ENCODE measurements around the gene SEPTIN2. TPM values are rescaled to one million over a fixed set of nuclear protein-coding genes. Genes with fewer than 3 reads are reported as not detected.

Gene SEPTIN2
- total RNA-seq, 1 donor from 2014 or later = 302 TPM

DNA sequence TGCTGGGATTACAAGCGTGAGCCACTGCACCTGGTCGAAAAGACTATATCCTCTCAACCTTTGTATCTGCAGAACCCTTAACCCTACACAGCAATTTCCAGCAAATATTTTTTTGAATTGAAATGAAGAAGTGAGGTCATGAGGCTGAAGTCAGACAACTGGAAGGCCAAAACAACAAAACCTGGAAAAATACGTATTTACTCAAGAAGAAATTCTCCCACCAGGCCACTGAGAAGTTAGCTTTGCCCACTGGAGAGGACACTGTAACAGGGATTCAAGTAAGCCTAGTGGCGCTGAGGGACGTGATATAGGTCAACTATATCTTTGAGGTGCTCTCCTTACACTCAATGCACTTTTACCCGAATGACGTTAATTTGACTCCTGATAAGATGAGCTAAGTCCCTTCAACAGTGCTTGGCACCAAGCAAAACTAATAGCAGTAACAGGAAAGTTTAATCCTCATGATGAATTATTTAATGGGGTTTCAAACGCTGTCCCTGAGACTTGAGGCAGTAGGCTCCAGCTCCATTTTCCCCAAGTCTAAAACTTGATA lies 2.1 kb upstream of the SEPTIN2 start:
- peak overlapping the region; percentile 89 for H3K4me3 Mint-ChIP-seq (ENCODE audit: unreplicated experiment)
- TF ChIP-seq, protein P1, sequence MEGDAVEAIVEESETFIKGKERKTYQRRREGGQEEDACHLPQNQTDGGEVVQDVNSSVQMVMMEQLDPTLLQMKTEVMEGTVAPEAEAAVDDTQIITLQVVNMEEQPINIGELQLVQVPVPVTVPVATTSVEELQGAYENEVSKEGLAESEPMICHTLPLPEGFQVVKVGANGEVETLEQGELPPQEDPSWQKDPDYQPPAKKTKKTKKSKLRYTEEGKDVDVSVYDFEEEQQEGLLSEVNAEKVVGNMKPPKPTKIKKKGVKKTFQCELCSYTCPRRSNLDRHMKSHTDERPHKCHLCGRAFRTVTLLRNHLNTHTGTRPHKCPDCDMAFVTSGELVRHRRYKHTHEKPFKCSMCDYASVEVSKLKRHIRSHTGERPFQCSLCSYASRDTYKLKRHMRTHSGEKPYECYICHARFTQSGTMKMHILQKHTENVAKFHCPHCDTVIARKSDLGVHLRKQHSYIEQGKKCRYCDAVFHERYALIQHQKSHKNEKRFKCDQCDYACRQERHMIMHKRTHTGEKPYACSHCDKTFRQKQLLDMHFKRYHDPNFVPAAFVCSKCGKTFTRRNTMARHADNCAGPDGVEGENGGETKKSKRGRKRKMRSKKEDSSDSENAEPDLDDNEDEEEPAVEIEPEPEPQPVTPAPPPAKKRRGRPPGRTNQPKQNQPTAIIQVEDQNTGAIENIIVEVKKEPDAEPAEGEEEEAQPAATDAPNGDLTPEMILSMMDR (IDR thresholded peaks at IDR 0.05; ENCODE audit: partially characterized antibody, unreplicated experiment) = no peak
- H3K36me3 Mint-ChIP-seq (ENCODE audit: unreplicated experiment) = no peaks in the 10 kb centered on the region
- H3K27ac Mint-ChIP-seq (ENCODE audit: unreplicated experiment) = no peak overlapping the region
- peaks cover 28% of the 10 kb centered on the region for H3K4me1 Mint-ChIP-seq (ENCODE audit: low read depth, unreplicated experiment)
- H3K27me3 Mint-ChIP-seq (ENCODE audit: unreplicated experiment) = peaks cover 10% of the 10 kb centered on the region
- no peak for DNase-seq
- peaks cover 8% of the 10 kb centered on the region for H3K9me3 Mint-ChIP-seq (ENCODE audit: unreplicated experiment)

DNA sequence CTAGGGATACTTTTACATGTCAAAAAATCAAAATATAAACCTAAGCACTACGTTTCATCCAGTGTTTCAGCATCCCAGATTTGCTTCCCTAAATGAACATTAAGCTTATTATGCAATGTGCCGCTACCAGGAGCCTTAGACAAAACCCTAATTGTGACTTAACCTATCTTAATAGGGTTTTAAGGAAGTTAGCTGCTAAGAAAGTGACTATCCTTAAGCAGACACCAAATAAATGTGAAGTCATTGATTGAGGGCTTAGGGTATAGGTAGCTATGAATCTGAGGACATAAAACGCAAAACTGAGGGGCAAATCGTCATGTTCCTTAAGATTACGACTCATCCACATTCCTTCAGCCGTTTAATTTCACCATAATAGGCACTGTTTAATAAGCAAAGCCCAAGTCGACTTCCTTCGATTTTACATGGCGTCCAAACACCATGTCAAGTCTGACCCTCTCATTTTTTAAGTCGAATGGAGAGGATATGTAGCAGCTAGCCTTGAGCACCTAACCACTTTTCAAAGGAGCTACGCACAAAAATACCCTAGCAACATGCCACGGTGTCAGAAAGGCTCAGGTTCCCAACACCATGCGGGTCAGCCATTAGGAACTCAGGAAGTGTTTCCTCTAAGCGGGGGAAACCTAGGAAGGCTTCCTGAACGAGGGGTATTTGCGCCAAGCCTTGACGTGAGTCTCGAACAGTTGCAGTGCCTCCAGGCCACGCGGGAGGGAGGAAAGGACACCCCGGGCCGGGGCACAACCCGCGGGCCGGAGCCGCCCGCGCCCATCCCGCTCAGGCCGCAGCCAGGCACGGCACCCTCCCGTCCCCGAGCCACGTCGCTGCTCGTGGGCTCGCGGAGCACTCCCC lies 1.3 kb upstream of the SEPTIN2 start:
- H3K27me3 Mint-ChIP-seq (ENCODE audit: unreplicated experiment) = peaks cover 10% of the 10 kb centered on the region
- no peak for DNase-seq
- H3K36me3 Mint-ChIP-seq (ENCODE audit: unreplicated experiment) = no peaks in the 10 kb centered on the region
- H3K4me3 Mint-ChIP-seq (ENCODE audit: unreplicated experiment) = peak overlapping the region; percentile 89
- TF ChIP-seq, protein P1 (IDR thresholded peaks at IDR 0.05; ENCODE audit: partially characterized antibody, unreplicated experiment) = no peak
- H3K9me3 Mint-ChIP-seq (ENCODE audit: unreplicated experiment) = peaks cover 8% of the 10 kb centered on the region
- peak overlapping the region; percentile 78 for H3K27ac Mint-ChIP-seq (ENCODE audit: unreplicated experiment)
- H3K4me1 Mint-ChIP-seq (ENCODE audit: low read depth, unreplicated experiment) = peaks cover 26% of the 10 kb centered on the region

DNA sequence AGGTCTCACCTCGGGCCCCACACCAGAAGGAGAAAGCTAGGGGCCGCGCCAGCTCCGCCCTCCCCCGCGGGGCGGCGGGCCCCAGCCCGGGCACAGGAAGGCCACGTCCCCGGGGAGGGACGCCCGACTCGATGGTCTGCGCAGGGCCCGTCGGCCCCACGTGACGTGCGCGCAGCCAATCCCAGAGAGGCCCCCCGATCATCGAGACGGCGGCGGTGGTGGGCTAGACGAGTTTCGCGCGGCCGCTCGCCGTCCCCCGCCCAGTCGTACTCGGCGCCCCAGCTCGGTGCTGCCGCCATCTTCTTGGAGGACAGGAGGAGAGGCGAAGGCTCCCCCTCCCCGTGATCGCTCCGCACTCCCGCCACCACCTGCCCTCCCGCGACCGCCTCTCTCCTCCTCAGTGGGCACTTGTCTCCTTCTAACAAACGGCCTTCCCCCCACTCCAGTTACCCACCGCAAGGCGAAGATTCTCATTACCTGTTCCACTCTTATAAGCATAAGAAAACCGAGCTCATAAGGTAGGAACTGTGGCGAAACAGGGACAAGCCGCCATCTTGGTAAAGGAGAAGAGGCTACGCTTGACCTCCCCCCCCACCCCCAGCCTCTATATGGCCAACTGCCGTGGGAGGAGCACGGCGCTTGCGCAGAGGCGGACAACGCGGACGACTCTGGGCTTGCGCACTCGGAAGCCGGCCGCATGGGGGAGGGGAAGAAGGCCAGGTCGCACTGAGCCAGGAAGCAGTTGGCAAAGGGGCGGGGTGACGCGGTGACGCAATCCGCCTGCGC lies 439 bp upstream of the SEPTIN2 start, which contains the start of gene HDLBP:
Gene HDLBP, minus strand, starts transcription at position 580 of the 786 bp plus-strand sequence. CDS start 48,803 bp downstream, outside the sequence.
- Mint-ChIP-seq H3K27me3 (ENCODE audit: unreplicated experiment) (peaks cover 10% of the 10 kb centered on the region), H3K36me3 (ENCODE audit: unreplicated experiment) (no peaks in the 10 kb centered on the region), H3K9me3 (ENCODE audit: unreplicated experiment) (peaks cover 8% of the 10 kb centered on the region), H3K4me3 (ENCODE audit: unreplicated experiment) (peak within 1 kb of the TSS; percentile 97), H3K27ac (ENCODE audit: unreplicated experiment) (peak within 1 kb of the TSS; percentile 100), H3K4me1 (ENCODE audit: low read depth, unreplicated experiment) (peaks cover 32% of the 10 kb centered on the region)
- DNase-seq = peak; percentile 100
- TF ChIP-seq, protein P1 (IDR thresholded peaks at IDR 0.05; ENCODE audit: partially characterized antibody, unreplicated experiment) = no peak

DNA sequence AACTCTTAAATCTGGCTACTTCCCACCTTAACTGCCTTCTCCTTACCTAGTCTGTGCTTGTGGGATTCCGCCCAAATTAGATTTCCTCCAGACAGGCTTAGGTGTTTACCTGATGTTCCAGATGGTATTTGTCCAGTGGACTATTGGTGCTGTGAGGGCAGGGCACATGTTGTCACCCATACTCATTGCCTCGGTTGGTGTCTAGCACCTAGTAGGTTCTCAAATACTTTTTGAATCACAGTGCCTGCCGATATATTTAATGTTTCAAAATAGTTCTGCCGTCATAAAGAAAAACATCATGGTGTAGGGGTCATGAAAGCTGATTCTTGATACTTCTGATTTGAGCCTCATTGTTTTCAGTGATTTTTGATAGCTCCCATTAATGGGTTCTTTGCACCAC lies 1.1 kb downstream of the SEPTIN2 start:
- H3K4me1 Mint-ChIP-seq (ENCODE audit: low read depth, unreplicated experiment) = peaks cover 38% of the 10 kb centered on the region
- H3K27ac Mint-ChIP-seq (ENCODE audit: unreplicated experiment) = peak overlapping the region; percentile 97
- H3K9me3 Mint-ChIP-seq (ENCODE audit: unreplicated experiment) = peaks cover 8% of the 10 kb centered on the region
- H3K4me3 Mint-ChIP-seq (ENCODE audit: unreplicated experiment) = peak overlapping the region; percentile 93
- TF ChIP-seq, protein P1 (IDR thresholded peaks at IDR 0.05; ENCODE audit: partially characterized antibody, unreplicated experiment) = no peak
- peaks cover 10% of the 10 kb centered on the region for H3K27me3 Mint-ChIP-seq (ENCODE audit: unreplicated experiment)
- no peak for DNase-seq
- H3K36me3 Mint-ChIP-seq (ENCODE audit: unreplicated experiment) = no peaks in the 10 kb centered on the region
